Hepatocyte (in vitro differentiated cells): Measurements from ENCODE around the gene GCSH. TPM values are rescaled to one million over a fixed set of nuclear protein-coding genes. Genes with fewer than 3 reads are reported as not detected.

ENCODE experiments used
- DNase-seq: peaks from one replicate; pipeline ENCODE4 v3.0.0-alpha.2; 2016; ENCODE audit warnings: low spot score
- H2AFZ ChIP-seq: fragments of 200-600 bp; sonication (generic); 2 replicates; pipeline ENCODE4 v1.6.0; 2016; ENCODE audit warnings: antibody characterized with exemption, mild to moderate bottlenecking
- H3K27ac ChIP-seq: fragments of 200-600 bp; sonication (generic); 2 replicates; pipeline ENCODE4 v1.5.1; 2016; ENCODE audit warnings: mild to moderate bottlenecking
- H3K27me3 ChIP-seq: fragments of 200-600 bp; sonication (generic); 2 replicates; pipeline ENCODE4 v1.6.1; 2016
- H3K36me3 ChIP-seq: fragments of 200-600 bp; sonication (generic); replicated peaks from 2 replicates; pipeline ENCODE4 v1.5.1; 2016; ENCODE audit warnings: low read depth; ENCODE audit not compliant: insufficient read depth
- H3K4me1 ChIP-seq: fragments of 200-600 bp; sonication (generic); 2 replicates; pipeline ENCODE4 v1.5.1; 2016; ENCODE audit warnings: mild to moderate bottlenecking, moderate library complexity; ENCODE audit not compliant: insufficient read depth
- H3K4me2 ChIP-seq: fragments of 200-600 bp; sonication (generic); 2 replicates; pipeline ENCODE4 v1.6.0; 2016
- H3K4me3 ChIP-seq: fragments of 200-600 bp; sonication (generic); 2 replicates; pipeline ENCODE4 v1.5.1; 2016; ENCODE audit warnings: mild to moderate bottlenecking
- H3K79me2 ChIP-seq: fragments of 200-600 bp; sonication (generic); 2 replicates; pipeline ENCODE4 v1.6.0; 2017; ENCODE audit warnings: mild to moderate bottlenecking
- H3K9me2 ChIP-seq: fragments of 200-600 bp; sonication (generic); replicated peaks from 2 replicates; pipeline ENCODE4 v1.6.0; 2017; ENCODE audit warnings: mild to moderate bottlenecking; ENCODE audit not compliant: insufficient read depth
- H3K9me3 ChIP-seq: fragments of 200-600 bp; sonication (generic); 2 replicates; pipeline ENCODE4 v1.5.1; 2016; ENCODE audit warnings: low read depth, mild to moderate bottlenecking
- H4K20me1 ChIP-seq: fragments of 200-600 bp; sonication (generic); 2 replicates; pipeline ENCODE4 v1.6.0; 2016; ENCODE audit warnings: mild to moderate bottlenecking; ENCODE audit not compliant: insufficient read depth, poor library complexity, severe bottlenecking
- EZH2 ChIP-seq: fragments of 200-600 bp; sonication (generic); IDR thresholded peaks from 2 replicates; pipeline ENCODE4 v1.6.1; 2016; ENCODE audit warnings: antibody characterized with exemption, mild to moderate bottlenecking, borderline replicate concordance
- EZH2phosphoT487 ChIP-seq: fragments of 200-600 bp; sonication (generic); IDR thresholded peaks from one replicate; pipeline ENCODE4 v1.6.1; 2018; ENCODE audit warnings: antibody characterized with exemption, mild to moderate bottlenecking, low read depth, moderate library complexity; ENCODE audit not compliant: unreplicated experiment, severe bottlenecking
- WGBS: methylation state at CpG from one replicate; pipeline ENCODE4 v1.1.6; 2016; ENCODE audit warnings: low lambda C conversion rate; ENCODE audit errors: missing lambda C conversion rate; 5-methylcytosine and 5-hydroxymethylcytosine counted together
- polyA plus RNA-seq: library from polyadenylated mRNA; unstranded; fragments of >200 nt; fragmentation: Nextera tagmentation; extraction: Ambion mirVana; gene quantifications from 2 replicates; pipeline ENCODE4 v1.2.1, GENCODE V29; 2016
- total RNA-seq: library from RNA; depleted of rRNA; stranded (reverse); fragments of >200 nt; gene quantifications from 2 replicates; pipeline ENCODE4 v1.2.3, GENCODE V29; 2014
- TF ChIP-seq, protein P1 (sequence below): fragments of 200-600 bp; sonication (generic); IDR thresholded peaks from 2 replicates; pipeline ENCODE4 v1.5.1; 2016; ENCODE audit warnings: antibody characterized with exemption, mild to moderate bottlenecking; ENCODE audit not compliant: poor library complexity

GCSH gene
- total and polyA plus RNA-seq, 2 experiments from 2014 or later: 53.6 to 83.1 TPM

DNA sequence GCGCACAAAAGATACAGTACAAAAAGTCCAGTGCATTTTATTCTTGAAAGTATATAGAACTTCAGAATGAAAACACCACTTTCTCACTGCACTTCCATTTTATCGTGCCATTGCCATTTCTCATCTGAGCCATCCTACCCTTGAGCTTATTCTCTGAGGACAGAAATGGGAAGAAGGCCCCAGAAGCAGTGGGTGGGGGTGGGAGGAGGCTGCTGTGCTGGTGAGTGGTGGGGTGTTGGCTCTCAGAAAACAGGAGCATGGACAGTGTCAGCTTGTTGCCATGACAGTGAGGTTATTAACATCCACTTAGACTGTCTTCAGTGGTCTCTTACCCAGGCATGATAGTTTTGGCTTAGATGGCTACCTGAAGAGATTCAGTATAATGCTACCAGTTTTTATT lies 56.1 kb downstream of the GCSH start:
- Histone ChIP-seq H3K4me1 (peaks cover 9% of the 10 kb centered on the region), H3K27me3 (no peaks in the 10 kb centered on the region), H3K4me2 (no peak overlapping the region), H3K9me3 (no peaks in the 10 kb centered on the region), H3K4me3 (no peak overlapping the region), H3K79me2 (peaks cover 49% of the 10 kb centered on the region), H3K27ac (no peak overlapping the region), H3K36me3 (peaks cover 3% of the 10 kb centered on the region), H3K9me2 (no peaks in the 10 kb centered on the region), H2AFZ (no peak overlapping the region), H4K20me1 (peaks cover 20% of the 10 kb centered on the region)
- no peak for DNase-seq
- TF ChIP-seq, protein P1, sequence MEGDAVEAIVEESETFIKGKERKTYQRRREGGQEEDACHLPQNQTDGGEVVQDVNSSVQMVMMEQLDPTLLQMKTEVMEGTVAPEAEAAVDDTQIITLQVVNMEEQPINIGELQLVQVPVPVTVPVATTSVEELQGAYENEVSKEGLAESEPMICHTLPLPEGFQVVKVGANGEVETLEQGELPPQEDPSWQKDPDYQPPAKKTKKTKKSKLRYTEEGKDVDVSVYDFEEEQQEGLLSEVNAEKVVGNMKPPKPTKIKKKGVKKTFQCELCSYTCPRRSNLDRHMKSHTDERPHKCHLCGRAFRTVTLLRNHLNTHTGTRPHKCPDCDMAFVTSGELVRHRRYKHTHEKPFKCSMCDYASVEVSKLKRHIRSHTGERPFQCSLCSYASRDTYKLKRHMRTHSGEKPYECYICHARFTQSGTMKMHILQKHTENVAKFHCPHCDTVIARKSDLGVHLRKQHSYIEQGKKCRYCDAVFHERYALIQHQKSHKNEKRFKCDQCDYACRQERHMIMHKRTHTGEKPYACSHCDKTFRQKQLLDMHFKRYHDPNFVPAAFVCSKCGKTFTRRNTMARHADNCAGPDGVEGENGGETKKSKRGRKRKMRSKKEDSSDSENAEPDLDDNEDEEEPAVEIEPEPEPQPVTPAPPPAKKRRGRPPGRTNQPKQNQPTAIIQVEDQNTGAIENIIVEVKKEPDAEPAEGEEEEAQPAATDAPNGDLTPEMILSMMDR: no peak
- TF ChIP-seq EZH2phosphoT487: no peak
- TF ChIP-seq EZH2: no peak
- WGBS: 90% methylated on average over 2 of the region's 2 CpGs

DNA sequence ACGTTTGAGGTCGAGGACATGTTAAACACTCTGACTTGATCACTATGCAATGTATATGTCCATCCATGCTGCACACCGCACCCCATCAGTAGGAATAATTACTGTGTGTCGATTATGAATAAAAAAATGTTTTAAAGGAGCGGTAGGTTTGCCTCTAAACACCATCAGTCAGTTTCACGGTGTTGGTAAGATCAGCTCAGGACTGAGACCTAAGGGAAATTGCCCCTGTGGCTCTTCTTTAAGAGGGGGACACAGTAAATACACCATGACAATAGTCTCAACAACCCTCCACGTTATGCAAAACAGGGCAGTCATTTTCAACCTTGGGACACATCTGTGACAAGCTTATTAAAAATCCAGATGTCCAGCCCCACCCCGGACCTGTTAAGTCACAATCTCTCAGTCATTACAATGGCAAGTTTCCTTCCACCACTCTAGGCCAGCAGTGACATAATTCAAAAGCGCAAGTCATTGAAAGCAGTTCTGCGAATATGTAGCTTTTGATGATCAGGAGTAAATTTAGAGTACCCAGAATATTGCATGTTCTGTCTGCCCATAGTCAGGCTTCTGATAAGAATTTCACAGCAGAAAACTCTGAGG lies 59.3 kb downstream of the GCSH start:
- H3K27ac ChIP-seq: peak overlapping the region; percentile 87

DNA sequence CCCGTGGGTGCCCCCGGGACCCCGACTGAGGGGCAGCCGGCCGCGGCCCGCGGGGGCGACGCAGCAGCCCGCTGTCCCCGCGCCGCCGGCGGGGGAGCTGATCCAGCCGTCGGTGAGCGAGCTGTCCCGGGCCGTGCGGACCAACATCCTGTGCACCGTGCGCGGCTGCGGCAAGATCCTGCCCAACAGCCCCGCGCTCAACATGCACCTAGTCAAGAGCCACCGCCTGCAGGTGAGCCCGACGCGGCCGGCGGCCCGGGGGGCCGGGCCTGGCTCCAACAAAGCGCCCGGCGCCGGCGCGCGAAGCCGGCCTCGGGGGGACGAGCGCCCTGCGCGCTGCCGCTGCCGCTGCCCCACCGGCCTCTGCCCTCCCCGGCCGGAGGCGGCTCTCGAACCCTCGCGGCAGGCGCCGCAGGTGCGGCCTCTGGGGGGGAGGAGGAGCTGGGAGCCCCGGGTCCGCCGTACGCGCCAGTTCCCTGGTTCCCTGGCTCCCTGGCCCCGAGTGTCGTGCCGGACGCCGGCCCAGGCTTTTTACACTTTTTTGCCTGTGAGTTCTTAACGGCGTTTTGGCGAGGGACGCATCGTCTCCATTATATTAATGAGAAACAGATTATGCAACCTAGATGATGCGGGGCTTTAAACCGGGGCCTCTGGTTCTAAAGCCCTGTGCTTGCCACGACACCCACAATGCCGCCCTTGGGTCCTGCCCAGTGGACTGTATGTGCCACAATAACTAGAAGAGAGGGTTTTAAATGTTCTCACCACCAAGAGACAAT lies 60.0 kb downstream of the GCSH start:
- no peaks in the 10 kb centered on the region for H3K9me3 ChIP-seq
- H3K79me2 ChIP-seq: peaks cover 46% of the 10 kb centered on the region
- peak overlapping the region; percentile 87 for H3K27ac ChIP-seq
- peak overlapping the region; percentile 87 for H3K4me3 ChIP-seq
- DNase-seq: peak; percentile 67
- H4K20me1 ChIP-seq: peaks cover 20% of the 10 kb centered on the region
- peak overlapping the region; percentile 84 for H2AFZ ChIP-seq
- no peaks in the 10 kb centered on the region for H3K27me3 ChIP-seq
- under 1% methylated on average over 65 of the region's 80 CpGs for WGBS
- no peaks in the 10 kb centered on the region for H3K36me3 ChIP-seq
- TF ChIP-seq EZH2phosphoT487 (no peak), EZH2 (no peak)
- TF ChIP-seq, protein P1: no peak
- H3K9me2 ChIP-seq: no peaks in the 10 kb centered on the region
- H3K4me1 ChIP-seq: peaks cover 9% of the 10 kb centered on the region
- peak overlapping the region; percentile 93 for H3K4me2 ChIP-seq

More for the DNA sequence above, 59.3 kb downstream of the GCSH start:
- Histone ChIP-seq H3K4me2 (peak overlapping the region; percentile 93), H4K20me1 (peaks cover 20% of the 10 kb centered on the region), H3K9me2 (no peaks in the 10 kb centered on the region), H3K27me3 (no peaks in the 10 kb centered on the region), H3K36me3 (no peaks in the 10 kb centered on the region), H3K9me3 (no peaks in the 10 kb centered on the region), H3K4me1 (peaks cover 9% of the 10 kb centered on the region), H2AFZ (peak overlapping the region; percentile 84), H3K79me2 (peaks cover 49% of the 10 kb centered on the region), H3K4me3 (peak overlapping the region; percentile 87)
- TF ChIP-seq, protein P1: no peak
- TF ChIP-seq EZH2 (no peak), EZH2phosphoT487 (no peak)
- peak; percentile 17 for DNase-seq
- WGBS: 31% methylated on average over 10 of the region's 10 CpGs
